HG02885 (cell line): Measurements from ENCODE around the gene FMNL1.
A peak's percentile ranks its signal among the peaks of the same experiment; 100 is the strongest.

Source experiments
- ATAC-seq: cut with Tn5 transposase; IDR thresholded peaks from one replicate; pipeline ENCODE4 v1.9.1; 2021; ENCODE audit warnings: mild to moderate bottlenecking; ENCODE audit not compliant: unreplicated experiment, poor library complexity

Gene FMNL1

DNA sequence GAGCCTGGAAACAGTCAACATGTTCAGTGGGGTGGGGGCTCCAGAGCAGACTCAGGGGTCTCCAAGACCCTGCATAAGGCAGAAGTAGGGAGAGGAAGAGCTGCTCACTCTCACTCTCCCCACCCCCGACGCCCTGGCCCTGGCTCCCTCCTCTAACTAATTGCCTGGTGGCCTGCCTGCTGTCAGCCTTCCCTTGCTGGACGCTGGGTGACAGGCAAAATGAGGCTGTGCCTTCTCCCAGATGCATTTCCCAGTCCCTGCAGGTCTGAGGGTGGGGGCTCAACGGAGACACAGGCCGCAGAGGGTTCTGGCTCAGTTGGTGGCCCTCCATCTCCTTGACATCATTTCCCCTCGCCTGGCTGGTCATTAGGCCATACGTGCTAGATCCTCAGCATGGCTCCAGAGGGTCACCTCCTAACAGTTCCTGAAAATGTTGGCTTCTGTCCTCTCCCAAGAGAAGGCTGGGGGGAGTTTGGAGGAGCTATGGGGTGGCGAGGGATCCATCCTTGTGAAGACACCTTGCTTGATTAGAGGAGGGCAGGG, 1.4 kb downstream of the FMNL1 start:
- ATAC-seq: no peak

DNA sequence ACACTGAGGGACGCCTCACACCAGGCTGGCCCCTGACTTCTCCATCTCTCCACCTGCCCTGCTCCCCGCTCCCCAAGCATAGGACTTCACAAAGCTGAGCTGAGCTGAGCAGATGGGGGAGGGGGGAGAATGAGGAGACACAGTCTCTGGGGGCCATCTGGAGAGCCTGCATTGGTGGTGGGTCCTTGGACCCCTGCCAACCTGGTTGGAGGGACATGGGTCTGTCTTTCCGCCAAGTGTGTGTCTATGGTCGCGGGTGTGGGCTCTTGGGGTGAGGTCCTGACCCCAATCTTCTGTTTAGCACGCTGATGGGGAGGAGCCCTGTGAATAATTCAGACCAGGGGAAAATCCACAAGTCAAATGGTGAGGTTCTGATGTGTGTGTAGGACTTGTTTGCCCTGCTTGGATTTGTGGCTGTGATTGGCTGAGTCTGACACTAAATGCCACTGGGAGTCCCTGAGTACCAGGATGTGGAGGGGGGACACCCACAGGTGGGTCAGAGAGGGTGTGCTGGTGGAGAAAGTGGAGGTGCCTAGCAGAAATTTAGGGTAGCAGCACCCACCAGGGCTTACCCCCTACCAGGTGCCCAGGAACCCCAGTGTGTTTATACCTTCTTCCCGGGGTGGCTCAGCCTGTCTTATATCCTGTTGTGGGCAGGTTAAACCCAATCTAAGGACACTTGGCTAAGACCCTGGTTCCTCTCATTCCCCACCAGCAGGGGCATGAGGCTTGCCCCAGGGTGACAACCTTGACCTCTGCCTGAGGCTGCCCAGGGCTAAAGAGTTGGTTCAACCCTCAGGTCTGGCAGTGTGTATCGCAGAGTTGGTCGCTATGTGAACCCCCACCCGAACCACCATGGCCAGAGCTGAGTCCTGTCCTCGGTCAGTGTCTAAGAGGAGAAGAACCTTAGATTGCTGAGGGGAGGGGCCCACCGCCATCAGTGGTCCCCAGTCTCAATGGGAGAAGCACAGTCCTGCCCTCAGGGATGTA, 2.1 kb downstream of the FMNL1 start:
- ATAC-seq: no peak

DNA sequence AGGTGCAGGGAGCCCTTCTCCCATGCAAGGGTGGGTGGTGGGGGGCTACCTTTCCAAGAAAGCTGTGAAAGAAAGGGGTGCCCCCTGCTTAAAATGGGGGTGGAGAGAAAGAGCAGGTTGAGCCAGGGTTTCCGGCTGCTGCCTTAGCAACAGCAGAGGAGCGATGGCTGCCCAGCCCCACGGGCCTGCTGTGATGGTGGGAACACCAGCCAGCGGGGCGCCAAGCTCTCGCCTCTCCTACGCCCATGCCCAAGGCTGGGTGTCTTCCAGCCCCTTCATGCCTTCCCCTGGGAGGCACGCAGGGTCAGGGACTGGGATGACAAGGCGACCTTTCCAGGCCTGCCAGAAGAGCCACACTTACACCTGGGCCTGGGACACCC, 3.0 kb downstream of the FMNL1 start:
- no peak for ATAC-seq

DNA sequence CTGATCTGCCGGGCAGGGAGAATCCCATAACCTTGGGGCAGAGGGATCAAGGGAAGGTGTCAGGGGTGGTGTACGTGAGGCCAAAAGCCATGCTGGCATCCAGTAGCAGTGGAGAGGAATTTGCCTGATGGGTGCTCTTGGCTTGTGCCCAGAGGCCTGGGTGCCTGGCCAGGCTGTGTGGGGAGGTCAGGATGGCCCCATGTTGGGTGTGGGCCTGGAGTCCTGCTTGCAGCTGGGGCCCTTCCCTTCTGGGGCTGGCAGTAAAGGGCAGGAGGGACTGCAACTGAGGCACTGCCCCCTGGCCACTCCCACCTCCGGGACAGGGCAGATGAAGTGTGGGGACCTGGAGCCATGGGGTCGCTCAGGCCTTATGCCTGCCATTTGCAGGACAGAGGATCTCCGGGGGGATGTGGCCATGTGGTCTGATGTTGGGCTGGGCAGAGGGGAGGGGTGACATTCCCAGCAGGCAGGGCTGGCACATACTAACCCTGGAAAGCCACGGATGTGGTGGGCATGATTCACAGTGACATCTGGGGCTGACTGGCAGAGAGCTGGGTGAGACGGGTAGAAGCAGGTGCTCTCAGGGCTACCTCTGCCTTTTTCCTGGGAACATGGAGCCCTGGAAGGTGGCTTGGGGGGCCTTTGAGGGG, 3.5 kb downstream of the FMNL1 start:
- no peak for ATAC-seq

DNA sequence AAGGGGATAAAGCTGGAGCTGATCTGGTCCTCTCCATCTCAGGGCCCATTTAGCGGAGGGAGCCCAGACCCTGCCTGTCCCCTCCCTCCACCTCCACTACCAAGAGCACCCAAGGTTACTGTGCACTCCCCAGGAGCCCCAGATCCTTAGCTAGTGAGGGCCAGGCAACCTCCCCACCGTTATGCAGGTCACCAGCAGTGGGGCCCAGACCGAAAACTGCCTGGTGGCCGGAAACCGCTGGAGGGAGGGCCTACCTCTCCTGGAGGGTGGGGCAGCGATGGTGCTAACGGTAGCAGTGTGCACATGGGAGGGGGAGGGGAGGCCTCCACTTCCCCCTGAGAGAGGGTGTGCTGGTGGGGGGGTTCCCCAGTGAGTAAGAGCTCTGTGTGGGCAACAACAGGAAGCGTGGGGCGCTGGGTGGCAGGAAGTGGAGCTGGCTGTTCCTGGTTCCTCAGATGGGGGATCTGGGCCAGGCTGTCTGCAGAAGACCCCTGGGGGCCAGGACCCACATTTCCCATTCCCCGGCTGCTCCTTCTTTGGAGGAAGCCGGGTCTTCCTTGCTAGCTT, 4.4 kb downstream of the FMNL1 start:
- peak; percentile 55 for ATAC-seq

DNA sequence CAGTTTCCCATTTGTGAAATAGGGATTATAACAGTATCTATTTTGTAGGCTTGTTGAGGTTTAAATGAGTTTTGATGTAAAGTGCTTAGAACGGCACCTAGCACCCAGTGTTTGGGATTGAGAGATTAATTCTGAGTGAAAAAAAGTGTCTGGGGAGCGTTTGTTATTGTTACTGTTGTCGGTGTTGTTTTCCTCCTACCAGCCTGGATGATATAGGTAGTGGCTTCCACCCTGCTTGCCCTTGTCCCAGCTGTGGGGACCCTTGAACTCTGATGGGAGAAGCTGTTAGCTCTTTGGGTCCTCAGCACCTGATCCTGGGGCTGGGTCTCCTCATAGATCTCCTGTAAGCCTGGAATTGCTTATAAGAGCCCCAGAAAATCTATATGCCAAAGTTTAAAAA, 4.9 kb downstream of the FMNL1 start:
- ATAC-seq: no peak

DNA sequence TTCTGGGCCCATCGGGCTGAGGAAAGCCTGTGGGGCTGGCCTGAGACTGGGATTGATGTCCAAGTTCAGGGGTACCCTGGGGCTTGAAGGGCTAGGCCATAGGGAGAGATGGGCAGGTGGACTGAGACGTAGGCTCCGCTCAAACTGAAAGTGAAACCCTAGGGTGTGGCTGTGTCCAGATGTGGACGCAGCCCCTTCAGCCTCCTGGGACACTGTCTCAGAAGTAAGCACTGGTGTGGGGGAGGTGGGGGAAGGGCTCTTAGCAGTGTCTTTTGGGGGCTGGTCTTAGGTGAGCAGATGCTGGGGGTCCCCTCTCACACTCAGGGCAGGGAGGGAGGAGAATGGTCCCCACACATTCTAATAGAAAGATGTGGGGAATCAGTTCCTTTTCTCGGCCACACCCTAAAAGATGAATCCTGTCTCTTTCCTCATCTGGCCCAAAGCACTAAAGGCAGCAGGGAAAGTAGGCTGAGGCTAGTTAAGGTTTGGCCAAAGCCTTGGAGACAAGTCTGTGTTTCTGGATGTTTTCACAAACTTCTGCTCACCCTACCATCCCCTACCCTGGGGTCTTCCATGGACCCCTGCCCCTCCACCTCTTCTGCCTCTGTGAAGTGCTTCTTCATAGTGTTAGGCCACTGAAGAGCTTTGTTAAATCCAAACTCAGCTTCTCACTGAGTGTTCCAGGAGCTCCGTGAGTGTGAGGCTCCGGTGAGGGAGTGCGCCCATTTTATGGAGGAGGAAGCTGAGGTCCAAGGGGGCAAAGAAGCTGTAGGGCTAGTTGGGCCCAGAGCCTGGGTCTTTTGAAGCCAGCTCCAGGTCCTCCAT, 5.6 kb downstream of the FMNL1 start:
- no peak for ATAC-seq

DNA sequence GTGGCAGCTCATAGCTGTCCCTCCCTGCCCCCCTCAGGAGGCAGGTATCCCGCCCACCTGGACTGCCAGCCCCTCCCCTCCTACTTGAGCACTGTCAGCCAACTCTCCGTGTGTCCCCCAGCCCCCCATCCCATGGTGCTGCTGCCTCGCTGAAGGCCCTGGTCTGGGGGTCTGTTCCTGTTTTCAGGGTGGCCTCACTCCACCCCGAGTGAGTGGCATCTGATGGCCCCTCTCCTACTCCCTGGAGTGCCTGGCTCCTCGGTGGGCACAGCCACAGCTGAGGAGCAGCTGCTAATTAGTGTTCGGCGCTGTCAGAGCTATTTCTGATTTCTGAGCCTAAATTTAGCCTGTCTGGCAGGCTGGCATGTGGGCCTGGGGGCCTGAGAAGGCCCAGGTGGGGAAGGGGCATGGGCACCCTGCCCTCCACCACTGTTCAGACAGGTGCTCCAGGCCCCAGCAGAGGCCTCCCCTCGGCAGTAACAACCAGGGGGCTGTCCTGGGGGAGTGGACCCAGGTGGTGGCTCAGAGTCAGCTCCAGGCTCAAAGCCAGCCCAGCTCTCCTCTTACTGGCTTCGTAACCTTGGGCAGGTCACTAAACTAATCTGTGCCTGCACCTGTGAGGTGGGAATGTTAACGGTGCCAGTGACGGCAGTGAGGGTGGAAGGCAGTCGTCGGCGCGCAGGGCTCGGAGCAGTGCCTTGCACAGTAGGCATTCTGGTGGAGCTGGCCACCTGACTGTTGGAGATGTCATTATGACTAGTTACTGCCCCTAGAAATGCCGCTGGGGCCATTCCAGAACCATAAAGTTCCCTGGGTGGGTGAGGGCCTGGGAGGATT, 6.5 kb downstream of the FMNL1 start:
- no peak for ATAC-seq

DNA sequence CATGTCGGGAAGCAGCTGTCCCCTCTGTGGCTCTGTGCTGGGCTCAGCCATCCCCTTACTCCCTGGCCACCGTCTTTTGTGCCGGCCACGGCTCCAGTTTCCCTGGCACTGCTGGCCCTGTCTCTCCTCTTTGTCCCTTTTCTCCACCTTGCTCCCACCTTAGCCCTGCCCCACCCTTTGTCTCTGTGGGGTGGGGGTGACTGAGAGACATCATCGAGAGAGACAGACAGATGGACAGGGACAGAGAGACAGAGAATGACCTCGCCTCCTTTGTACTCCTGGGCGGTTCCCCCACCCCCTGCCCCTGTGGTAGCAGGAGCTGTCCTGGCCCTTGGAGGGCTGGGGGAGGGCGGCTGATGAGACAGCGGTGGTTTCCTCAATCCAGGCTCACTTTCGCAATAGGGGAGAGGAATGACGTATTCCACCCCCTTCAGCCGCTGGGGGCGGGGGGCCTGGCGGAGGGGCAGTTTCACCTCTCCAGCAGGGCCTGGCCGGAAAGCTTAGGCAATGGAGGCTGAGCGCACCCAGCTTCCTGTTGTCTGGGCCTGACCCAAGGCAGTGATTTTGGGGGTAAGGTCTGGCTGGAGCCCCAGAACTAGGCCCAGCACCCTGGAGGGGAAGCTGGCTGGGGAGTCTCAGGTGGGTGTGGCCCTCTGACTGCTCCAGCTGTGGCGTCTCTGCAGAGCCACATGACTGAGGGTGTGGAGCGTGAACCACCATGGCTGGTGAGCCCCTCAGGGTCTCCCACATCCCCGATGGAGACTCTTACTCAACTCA, 7.3 kb downstream of the FMNL1 start:
- ATAC-seq: peak; percentile 26

DNA sequence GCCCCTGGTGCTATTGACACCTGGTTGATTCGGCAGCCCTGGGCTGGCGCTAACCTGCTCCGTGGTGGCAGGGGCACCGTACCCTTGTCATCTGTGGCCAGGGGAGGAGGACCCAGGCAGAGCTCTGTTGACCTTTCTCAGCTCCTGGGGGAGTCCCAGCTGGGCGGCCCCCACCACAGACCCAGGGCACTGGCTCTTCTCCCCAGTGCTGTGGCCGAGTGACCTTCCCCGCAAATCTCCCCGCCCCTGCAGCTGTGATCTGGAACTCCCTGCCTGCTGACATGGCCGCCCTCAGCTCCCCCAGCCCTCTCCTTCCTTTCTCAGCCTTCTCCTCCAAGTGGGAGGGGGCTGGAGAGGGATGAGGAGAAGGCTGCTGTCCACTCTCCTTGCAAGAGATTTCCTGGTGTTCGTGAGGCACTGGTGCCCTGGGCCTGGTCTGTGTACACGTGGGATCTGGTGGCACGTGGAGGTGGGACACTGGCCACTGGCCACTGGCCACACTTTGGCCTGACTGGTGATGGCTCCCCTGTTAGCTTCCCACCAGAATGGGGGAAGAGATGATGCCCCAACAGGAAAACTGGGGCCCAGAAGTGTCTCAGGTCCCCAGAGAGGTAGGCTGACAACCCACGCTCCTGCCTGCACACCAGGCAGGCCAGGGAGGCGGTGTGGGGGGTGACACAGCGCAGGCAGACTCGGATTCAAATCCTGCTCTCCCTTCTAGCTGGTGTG, 8.2 kb downstream of the FMNL1 start:
- no peak for ATAC-seq

DNA sequence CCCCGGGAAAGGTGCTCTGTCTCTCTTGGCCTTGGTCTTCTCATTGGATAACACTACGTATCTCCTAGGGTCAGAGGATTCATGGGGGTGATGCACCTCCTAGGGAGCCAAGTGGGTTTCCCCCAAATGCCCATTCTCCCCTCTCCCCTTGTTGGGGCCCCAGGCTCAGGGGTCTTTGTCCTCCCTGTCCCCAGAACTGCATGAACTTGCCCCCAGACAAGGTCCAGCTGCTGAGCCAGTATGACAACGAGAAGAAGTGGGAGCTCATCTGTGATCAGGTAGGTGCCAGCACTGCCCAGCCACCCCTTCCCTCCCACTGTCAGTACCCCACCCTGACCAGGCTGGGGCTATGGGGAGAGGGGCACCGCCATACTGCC, 8.7 kb downstream of the FMNL1 start:
- no peak for ATAC-seq

DNA sequence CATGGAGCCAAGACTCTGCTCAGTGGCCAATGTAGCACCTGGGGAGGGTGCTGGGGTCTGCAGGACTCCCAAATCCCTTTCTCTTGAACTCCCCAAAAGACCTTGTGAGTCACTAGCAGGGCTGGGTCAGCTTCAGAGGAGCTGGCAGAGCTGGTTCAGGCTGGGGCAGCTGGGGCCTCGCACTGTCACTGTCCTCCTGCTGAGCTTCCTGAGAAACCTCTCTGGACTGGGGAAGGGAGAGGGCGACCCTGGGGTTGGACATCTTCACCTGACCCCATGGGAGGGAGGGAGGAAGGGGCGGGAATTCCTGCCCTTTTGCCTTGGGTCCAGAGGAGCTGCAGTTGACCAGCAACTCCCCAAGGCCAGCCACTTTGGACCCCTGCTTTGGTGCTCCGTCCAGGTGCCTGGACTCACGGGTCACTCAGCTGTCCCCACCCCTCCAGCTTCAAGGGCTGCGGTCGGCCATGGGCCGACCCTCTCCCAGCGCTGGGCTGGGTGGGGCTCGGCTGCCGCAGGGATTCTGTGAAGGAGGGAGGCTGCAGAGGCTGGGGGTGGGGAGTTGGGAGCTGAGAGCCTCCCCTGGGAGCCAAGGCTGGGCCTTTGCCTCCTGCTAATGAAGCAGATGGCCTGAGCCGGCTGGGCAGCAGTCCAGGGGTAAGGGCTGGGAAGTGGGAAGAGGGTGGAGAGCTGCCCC, 9.2 kb downstream of the FMNL1 start:
- ATAC-seq: no peak

DNA sequence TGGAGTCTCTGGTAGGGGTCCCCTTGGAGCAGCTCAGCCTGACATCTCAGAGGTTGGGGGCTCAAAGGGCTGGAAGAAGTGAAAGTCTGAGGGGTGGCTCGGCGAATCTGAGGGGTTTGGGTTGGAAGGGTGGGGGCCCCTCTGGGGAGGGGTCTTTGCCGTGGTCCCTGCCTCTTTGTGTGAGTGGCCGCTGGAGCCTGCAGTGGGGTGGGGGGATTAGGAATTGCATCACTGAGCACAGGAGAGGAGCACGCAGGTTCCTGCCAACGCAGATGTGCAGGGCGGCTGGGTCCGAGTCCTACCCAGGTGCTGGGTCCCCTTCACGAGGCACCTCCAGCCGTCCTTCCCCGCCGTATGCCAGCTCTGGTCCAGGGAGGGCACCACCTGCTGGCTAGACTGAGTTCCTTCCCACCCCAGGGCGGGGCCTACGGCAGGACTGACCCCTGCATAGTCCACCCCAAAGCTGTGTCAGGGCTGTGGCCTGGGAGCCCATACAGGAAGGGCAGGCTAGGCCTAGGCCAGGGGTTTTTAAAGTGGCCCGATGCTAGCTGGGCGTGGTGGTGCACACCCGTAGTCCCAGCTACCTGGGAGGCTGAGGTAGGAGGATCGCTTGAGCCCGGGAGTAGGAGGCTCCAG, 9.9 kb downstream of the FMNL1 start:
- ATAC-seq: no peak

DNA sequence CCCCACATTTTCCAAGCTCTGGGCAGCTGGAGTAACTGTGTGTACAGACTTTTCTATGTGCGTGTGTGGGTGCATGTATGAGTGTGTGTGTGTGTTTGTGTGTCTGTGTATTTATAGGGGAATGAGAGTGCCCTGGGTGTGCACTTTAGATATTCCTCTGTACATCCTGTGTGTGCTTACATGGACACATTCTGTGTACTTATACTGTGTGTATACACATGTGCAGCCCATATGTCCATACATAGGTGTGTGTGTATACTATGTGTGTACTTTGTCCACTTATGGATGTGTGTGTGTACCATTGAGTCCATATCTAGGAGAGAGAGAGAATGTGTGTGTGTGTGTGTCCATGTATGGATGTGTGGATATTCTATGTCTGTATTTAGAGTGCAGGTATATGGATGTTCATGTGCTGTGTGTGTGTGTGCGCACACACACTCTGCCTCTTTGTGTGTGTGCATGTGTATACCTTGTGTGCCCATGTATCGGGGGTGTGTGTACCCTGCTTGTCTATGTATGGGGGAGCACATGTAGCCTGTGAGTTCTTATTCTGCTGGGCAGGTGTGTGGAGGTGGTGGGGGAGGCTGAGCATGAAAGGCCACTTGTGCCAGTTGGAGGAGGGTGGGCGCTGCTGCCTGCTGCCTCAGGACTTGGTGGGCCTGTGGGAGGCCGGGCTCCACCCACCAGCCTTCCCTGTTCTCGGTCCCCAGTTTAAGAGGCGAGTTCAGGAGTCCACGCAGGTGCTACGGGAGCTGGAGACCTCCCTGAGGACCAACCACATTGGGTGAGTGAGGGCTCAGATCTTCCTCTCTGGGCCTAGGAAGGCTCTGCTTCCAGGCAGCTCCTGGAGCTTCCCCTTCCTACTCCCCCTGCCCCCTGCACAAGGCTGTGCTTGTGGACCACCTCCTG, 11.1 kb downstream of the FMNL1 start:
- no peak for ATAC-seq

DNA sequence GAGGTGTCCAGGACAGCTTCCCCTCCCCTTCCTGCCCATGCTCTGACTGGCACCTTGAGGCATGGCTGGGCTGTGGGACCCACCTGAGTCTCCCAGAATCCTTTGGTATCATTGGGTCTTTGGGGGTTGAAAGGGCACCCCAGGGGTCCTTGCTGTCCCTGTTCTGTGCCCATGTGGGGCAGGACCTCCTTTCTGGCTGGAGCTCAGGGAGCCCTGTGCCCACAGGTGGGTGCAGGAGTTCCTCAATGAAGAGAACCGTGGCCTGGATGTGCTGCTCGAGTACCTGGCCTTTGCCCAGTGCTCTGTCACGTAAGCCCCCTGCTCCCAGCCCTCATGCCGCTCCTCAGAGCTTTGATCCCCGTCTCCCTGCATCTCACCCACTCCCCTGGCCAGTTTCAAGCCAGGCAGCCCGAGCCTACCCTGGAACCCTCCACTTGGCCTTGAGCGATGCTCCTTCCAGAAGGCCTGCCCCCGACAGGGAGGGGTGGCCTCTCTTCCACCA, 11.8 kb downstream of the FMNL1 start:
- ATAC-seq: no peak
